AG08395 (cell line): ENCODE measurements around the gene MGAT2.
"Not testable (repeated sequence)": the region's sequence is repeated elsewhere in the genome, so short reads cannot be mapped to it uniquely, and the experiment has no call there.

Source experiments
- DNase-seq: peaks from one replicate; pipeline ENCODE4 v3.0.0; 2012; ENCODE audit warnings: mixed read lengths, low spot score

The MGAT2 gene

GRCh38 chr14:49654511-49654910 is 33.9 kb downstream of the MGAT2 start:
- DNase-seq = no peak

GRCh38 chr14:49657500-49657899 is 36.9 kb downstream of the MGAT2 start:
- DNase-seq = not testable (repeated sequence)

GRCh38 chr14:49659526-49660455 is 39.2 kb downstream of the MGAT2 start:
- DNase-seq = no peak

- DNase-seq = no peak
These were observed 49.9 kb downstream of the MGAT2 start for GRCh38 chr14:49670475-49670874.
